Immature natural killer cell (primary cell): ENCODE results near the gene HLA-DQB2. TPM values are rescaled to one million over a fixed set of nuclear protein-coding genes. Genes with fewer than 3 reads are reported as not detected.

Source experiments
- DNase-seq, 3 donors: peaks; one replicate each; pipeline ENCODE4 v3.0.0; 2022; ENCODE audit warnings: mixed read lengths in 1 of 3
- H3K27ac Mint-ChIP-seq, 6 donors: one replicate each; pipeline ENCODE4 v1.8.0; 2020; ENCODE audit warnings: mixed read lengths in 6 of 6, mild to moderate bottlenecking in 5 of 6, inconsistent platforms in 4 of 6, moderate library complexity in 3 of 6
- H3K27me3 Mint-ChIP-seq, 3 donors: one replicate each; pipeline ENCODE4 v1.8.0; 2020 to 2021; ENCODE audit warnings: low read depth in 3 of 3, mild to moderate bottlenecking in 3 of 3, mixed read lengths in 3 of 3, moderate library complexity in 3 of 3, inconsistent platforms in 1 of 3
- H3K36me3 Mint-ChIP-seq, 3 donors: one replicate each; pipeline ENCODE4 v1.8.0; 2020; ENCODE audit warnings: mixed read lengths in 3 of 3, inconsistent platforms in 2 of 3, mild to moderate bottlenecking in 2 of 3
- H3K4me1 Mint-ChIP-seq, 2 donors: one replicate each; pipeline ENCODE4 v1.8.0; 2020; ENCODE audit warnings: inconsistent platforms in 2 of 2, mild to moderate bottlenecking in 2 of 2, mixed read lengths in 2 of 2, moderate library complexity in 1 of 2
- H3K4me3 Mint-ChIP-seq, 5 donors: one replicate each; pipeline ENCODE4 v1.8.0; 2020; ENCODE audit warnings: mild to moderate bottlenecking in 5 of 5, mixed read lengths in 5 of 5, inconsistent platforms in 3 of 5, moderate library complexity in 3 of 5
- H3K9me3 Mint-ChIP-seq, 6 donors: one replicate each; pipeline ENCODE4 v1.8.0; 2020; ENCODE audit warnings: mild to moderate bottlenecking in 6 of 6, mixed read lengths in 6 of 6, inconsistent platforms in 4 of 6, moderate library complexity in 3 of 6
- polyA plus RNA-seq, 3 donors: library from polyadenylated mRNA; unstranded; fragments of 300-500 nt; fragmentation: Illumina TruSeq; gene quantifications; one replicate each; pipeline ENCODE4 v1.2.3, GENCODE V29; 2021

Gene HLA-DQB2
- polyA plus RNA-seq, 3 donors from 2014 or later: 1.9 to 3.8 (median 2.9) TPM

- Mint-ChIP-seq H3K9me3 (no peaks in the 10 kb centered on the region), H3K4me1 (no peaks in the 10 kb centered on the region), H3K27me3 (peaks cover 2 to 23% (median 9%) of the 10 kb centered on the region in 3 donors), H3K36me3 (no peaks in the 10 kb centered on the region), H3K4me3 (no peak overlapping the region), H3K27ac (no peak overlapping the region)
- DNase-seq: no peak
These were observed 44.5 kb downstream of the HLA-DQB2 start for GRCh38 chr6:32718879-32719278.

- Mint-ChIP-seq H3K9me3 (no peaks in the 10 kb centered on the region), H3K36me3 (no peaks in the 10 kb centered on the region), H3K4me1 (no peaks in the 10 kb centered on the region), H3K4me3 (no peak overlapping the region), H3K27ac (no peak overlapping the region), H3K27me3 (peaks cover 2 to 16% (median 9%) of the 10 kb centered on the region in 3 donors)
- no peak for DNase-seq
These were observed 46.9 kb downstream of the HLA-DQB2 start for GRCh38 chr6:32716396-32716795.

- Mint-ChIP-seq H3K4me1 (no peaks in the 10 kb centered on the region), H3K9me3 (no peaks in the 10 kb centered on the region), H3K4me3 (no peak overlapping the region), H3K27me3 (peaks cover 1 to 2% (median 2%) of the 10 kb centered on the region in 3 donors), H3K27ac (no peak overlapping the region), H3K36me3 (no peaks in the 10 kb centered on the region)
- DNase-seq: no peak
These were observed 50.1 kb downstream of the HLA-DQB2 start for GRCh38 chr6:32713241-32713640.

GRCh38 chr6:32709625-32710024, 53.7 kb downstream of the HLA-DQB2 start:
- no peaks in the 10 kb centered on the region for H3K36me3 Mint-ChIP-seq
- H3K4me1 Mint-ChIP-seq: no peaks in the 10 kb centered on the region
- no peak overlapping the region for H3K4me3 Mint-ChIP-seq
- DNase-seq: no peak
- H3K9me3 Mint-ChIP-seq: peaks cover 0 to 2% (median 0%) of the 10 kb centered on the region in 6 donors
- no peak overlapping the region for H3K27ac Mint-ChIP-seq
- H3K27me3 Mint-ChIP-seq: peaks cover 0 to 4% (median 1%) of the 10 kb centered on the region in 3 donors

Other genes with a start within 250 kb of the HLA-DQB2 start
- gene HLA-DRB5, start 233.2 kb downstream of the HLA-DQB2 start, polyA plus RNA-seq: 100 to 1,000 TPM in 1 of 3 donors, 10 to 100 TPM in 1, 1 to 10 TPM in 1; 3.0 to 171 (median 16.0) TPM
- 100 to 1,000 TPM in 2 of 3 donors, 10 to 100 TPM in 1; 45.8 to 435 (median 268) TPM for gene HLA-DRB1, start 173.7 kb downstream of the HLA-DQB2 start, polyA plus RNA-seq
- gene HLA-DQA1, start 126.1 kb downstream of the HLA-DQB2 start, polyA plus RNA-seq: 10 to 100 TPM in 2 of 3 donors, 1 to 10 TPM in 1; 1.8 to 53.1 (median 10.3) TPM
- gene HLA-DQB1, start 96.9 kb downstream of the HLA-DQB2 start, polyA plus RNA-seq: 100 to 1,000 TPM in 1 of 3 donors, 10 to 100 TPM in 1, 1 to 10 TPM in 1; 2.5 to 105 (median 74.9) TPM
- gene HLA-DQA2, start 22.1 kb downstream of the HLA-DQB2 start, polyA plus RNA-seq: 1 to 10 TPM; 1.5 to 5.9 (median 2.5) TPM
- 1 to 10 TPM in 2 of 3 donors, under 1 TPM in 1; 0.45 to 6.6 (median 4.8) TPM for gene HLA-DOB, start 53.5 kb upstream of the HLA-DQB2 start, polyA plus RNA-seq
- 10 to 100 TPM; 16.9 to 67.6 (median 30.4) TPM for gene TAP2, start 75.2 kb upstream of the HLA-DQB2 start, polyA plus RNA-seq
- 100 to 1,000 TPM; 495 to 696 (median 528) TPM for gene PSMB8, start 80.5 kb upstream of the HLA-DQB2 start, polyA plus RNA-seq
- 100 to 1,000 TPM; 310 to 465 (median 439) TPM for gene TAP1, start 90.2 kb upstream of the HLA-DQB2 start, polyA plus RNA-seq
- 1,000 to 10,000 TPM in 1 of 3 donors, 100 to 1,000 TPM in 2; 694 to 1,190 (median 822) TPM for gene PSMB9, start 90.7 kb upstream of the HLA-DQB2 start, polyA plus RNA-seq
- 100 to 1,000 TPM in 1 of 3 donors, 10 to 100 TPM in 2; 38.3 to 104 (median 89.1) TPM for gene HLA-DMB, start 177.5 kb upstream of the HLA-DQB2 start, polyA plus RNA-seq
- gene HLA-DMA, start 189.6 kb upstream of the HLA-DQB2 start, polyA plus RNA-seq: 10 to 100 TPM; 39.2 to 78.7 (median 69.7) TPM
- gene BRD2, start 205.1 kb upstream of the HLA-DQB2 start, polyA plus RNA-seq: 100 to 1,000 TPM in 1 of 3 donors, 10 to 100 TPM in 2; 29.8 to 119 (median 31.5) TPM
- gene HLA-DOA, start 246.1 kb upstream of the HLA-DQB2 start, polyA plus RNA-seq: 1 to 10 TPM in 2 of 3 donors, under 1 TPM in 1; 0.37 to 5.2 (median 2.8) TPM